ENCODE measurements around the gene CAND1. TPM values are rescaled to one million over a fixed set of nuclear protein-coding genes. Genes with fewer than 3 reads are reported as not detected.

Gene CAND1
- total RNA-seq, 1 experiment from 2014 or later, result 155 TPM

DNA sequence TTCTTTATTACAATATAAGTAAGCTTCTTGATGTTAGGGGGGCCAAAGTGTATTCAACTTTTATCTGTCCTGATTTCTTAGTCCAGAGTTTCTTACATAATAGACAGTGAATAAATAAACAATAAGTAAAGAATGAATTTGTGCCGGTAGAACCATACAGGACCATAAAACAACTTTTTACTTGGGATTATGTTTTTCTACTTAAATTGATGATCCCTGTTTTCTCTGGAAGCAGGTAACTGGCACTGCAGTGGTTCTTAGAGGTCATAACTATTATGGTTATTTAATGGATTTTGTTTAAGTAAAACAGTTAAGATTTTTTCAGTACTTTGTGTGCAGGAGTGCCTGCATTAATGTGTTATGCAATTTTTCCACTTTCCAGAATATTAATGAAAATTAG is 10.5 kb downstream of the CAND1 start:
- Histone ChIP-seq H4K20me1 (ENCODE audit: insufficient read depth) (peaks cover 27% of the 10 kb centered on the region), H3K4me2 (ENCODE audit: low read length) (no peak overlapping the region), H3K79me2 (ENCODE audit: insufficient read depth, low read length) (peaks cover 100% of the 10 kb centered on the region), H3K36me3 (ENCODE audit: control insufficient read depth in 1 of 2, insufficient read depth in 2 of 2, low read length in 2 of 2) (peaks cover 0 to 7% of the 10 kb centered on the region in 2 experiments; a peak in 3 of 4 replicates), H3K4me1 (ENCODE audit: control insufficient read depth in 1 of 2, insufficient read depth in 2 of 2, low read length in 2 of 2) (no peaks in the 10 kb centered on the region; a peak in 1 of 4 replicates), H3K9me3 (ENCODE audit: control insufficient read depth in 1 of 2, insufficient read depth in 1 of 2, low read depth in 1 of 2, low read length in 2 of 2) (no peaks in the 10 kb centered on the region), H3K4me3 (replicated peaks in 1 of 2; ENCODE audit: low read depth in 1 of 2, low read length in 2 of 2) (no peak overlapping the region), H3K9ac (ENCODE audit: low read length) (no peak overlapping the region), H3K27me3 (ENCODE audit: insufficient read depth, low read length) (no peaks in the 10 kb centered on the region), H2AFZ (ENCODE audit: low read depth, low read length, poor library complexity, severe bottlenecking) (no peak overlapping the region), H3K9me2 (ENCODE audit: insufficient read depth) (no peaks in the 10 kb centered on the region), H3K27ac (ENCODE audit: low read depth, low read length) (no peak overlapping the region)
- ChIA-PET CTCF (no interaction called here), POLR2A (interaction anchor here (4.7 kb wide), 1 partner anchor 11 kb away, joined by 16 read pairs; the partner anchor contains the start of gene CAND1), RAD21 (ENCODE audit: low non-redundant PET in 1 of 2, low total read pairs in 2 of 2, uncharacterized antibody in 2 of 2, unreplicated experiment in 2 of 2) (no interaction called here)
- ATAC-seq (no peak), DNase-seq (ENCODE audit: low read depth, low spot score) (no peak)
- TF ChIP-seq TCF7L2 (IDR thresholded peaks at IDR 0.05; ENCODE audit: borderline replicate concordance, extremely low read depth, insufficient read depth, insufficient read length), result no peak
- TF ChIP-seq EZH2phosphoT487 (IDR thresholded peaks at IDR 0.05; ENCODE audit: borderline replicate concordance), result no peak
- TF ChIP-seq JUND (IDR thresholded peaks at IDR 0.05), result no peak
- TF ChIP-seq CBX3 (IDR thresholded peaks at IDR 0.05; ENCODE audit: low read depth), result no peak
- TF ChIP-seq POLR2AphosphoS5 (IDR thresholded peaks at IDR 0.05; ENCODE audit: low read depth, low read length), result no peak
- TF ChIP-seq ATF3 (IDR thresholded peaks at IDR 0.05), result no peak
- TF ChIP-seq REST (IDR thresholded peaks at IDR 0.05; ENCODE audit: low read depth), result no peak
- no peak for TF ChIP-seq ZNF274 (IDR thresholded peaks at IDR 0.05; ENCODE audit: low read depth, low read length)
- TF ChIP-seq SIN3A (IDR thresholded peaks at IDR 0.05; ENCODE audit: low read depth), result no peak
- no peak for TF ChIP-seq EGR1 (IDR thresholded peaks at IDR 0.05; ENCODE audit: low read depth)
- no peak for TF ChIP-seq MAX (IDR thresholded peaks at IDR 0.05)
- no peak for TF ChIP-seq SRF (IDR thresholded peaks at IDR 0.05; ENCODE audit: low read depth)
- no peak for TF ChIP-seq SP1 (IDR thresholded peaks at IDR 0.05; ENCODE audit: low read depth)
- TF ChIP-seq, protein P1, sequence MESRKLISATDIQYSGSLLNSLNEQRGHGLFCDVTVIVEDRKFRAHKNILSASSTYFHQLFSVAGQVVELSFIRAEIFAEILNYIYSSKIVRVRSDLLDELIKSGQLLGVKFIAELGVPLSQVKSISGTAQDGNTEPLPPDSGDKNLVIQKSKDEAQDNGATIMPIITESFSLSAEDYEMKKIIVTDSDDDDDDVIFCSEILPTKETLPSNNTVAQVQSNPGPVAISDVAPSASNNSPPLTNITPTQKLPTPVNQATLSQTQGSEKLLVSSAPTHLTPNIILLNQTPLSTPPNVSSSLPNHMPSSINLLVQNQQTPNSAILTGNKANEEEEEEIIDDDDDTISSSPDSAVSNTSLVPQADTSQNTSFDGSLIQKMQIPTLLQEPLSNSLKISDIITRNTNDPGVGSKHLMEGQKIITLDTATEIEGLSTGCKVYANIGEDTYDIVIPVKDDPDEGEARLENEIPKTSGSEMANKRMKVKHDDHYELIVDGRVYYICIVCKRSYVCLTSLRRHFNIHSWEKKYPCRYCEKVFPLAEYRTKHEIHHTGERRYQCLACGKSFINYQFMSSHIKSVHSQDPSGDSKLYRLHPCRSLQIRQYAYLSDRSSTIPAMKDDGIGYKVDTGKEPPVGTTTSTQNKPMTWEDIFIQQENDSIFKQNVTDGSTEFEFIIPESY (IDR thresholded peaks at IDR 0.05; ENCODE audit: extremely low read depth, insufficient replicate concordance, low read length), result no peak
- no peak for TF ChIP-seq ZFX (IDR thresholded peaks at IDR 0.05)
- no peak for TF ChIP-seq CTCF (IDR thresholded peaks at IDR 0.05 in 2 of 3, conservative IDR thresholded peaks at IDR 0.05 in 1 of 3; ENCODE audit: borderline replicate concordance in 1 of 3, insufficient read depth in 1 of 3, low read depth in 2 of 3, low read length in 2 of 3)
- TF ChIP-seq YY1 (IDR thresholded peaks at IDR 0.05; ENCODE audit: extremely low read depth, insufficient replicate concordance, low read depth, low read length), result no peak
- no peak for TF ChIP-seq CEBPB (IDR thresholded peaks at IDR 0.05; ENCODE audit: low read depth)
- no peak for TF ChIP-seq ELF1 (IDR thresholded peaks at IDR 0.05; ENCODE audit: borderline replicate concordance, low read depth)
- TF ChIP-seq POLR2A (IDR thresholded peaks at IDR 0.05; ENCODE audit: borderline replicate concordance, extremely low read depth, insufficient read depth, insufficient read length), result no peak
- no TSS peak for BruUV-seq (replicated peaks)
- intact Hi-C loops (cut with micrococcal nuclease), result no loop called here
